ENCODE data around the gene HS2ST1.
"Not testable (repeated sequence)": the region's sequence is repeated elsewhere in the genome, so short reads cannot be mapped to it uniquely, and the experiment has no call there.

Gene HS2ST1

GRCh38 chr1:86971778-86972177 is 57.3 kb downstream of the HS2ST1 start:
- no peak for DNase-seq (ENCODE audit: low read depth)

DNA sequence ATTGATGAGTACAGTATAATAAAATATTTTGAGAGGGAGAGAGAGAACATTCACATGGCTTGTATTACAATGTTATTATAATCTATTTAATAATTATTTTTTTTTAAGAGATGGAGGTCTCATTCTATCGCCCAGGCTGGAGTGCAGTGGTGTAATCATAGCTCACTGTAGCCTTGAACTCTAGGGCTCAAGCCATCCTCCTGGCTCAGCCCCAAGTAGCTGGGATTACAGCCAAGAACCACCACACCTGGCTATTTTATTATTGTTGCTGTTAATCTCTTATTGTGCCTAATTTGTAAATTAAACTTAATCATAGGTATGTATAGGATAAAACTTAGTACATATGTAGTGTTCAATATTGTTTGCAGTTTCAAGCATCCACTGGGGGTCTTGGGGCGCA is 57.8 kb downstream of the HS2ST1 start:
- no peak for DNase-seq (ENCODE audit: low read depth)

GRCh38 chr1:86975993-86976550 is 61.6 kb downstream of the HS2ST1 start:
- no peak for DNase-seq (ENCODE audit: low read depth)

- no peak for DNase-seq (ENCODE audit: low read depth)
Observed at GRCh38 chr1:86976664-86977063, 62.2 kb downstream of the HS2ST1 start.

GRCh38 chr1:86981482-86982213 is 67.2 kb downstream of the HS2ST1 start:
- no peak for DNase-seq (ENCODE audit: low read depth)

- not testable (repeated sequence) for DNase-seq (ENCODE audit: low read depth)
Observed at GRCh38 chr1:86983677-86984076, 69.2 kb downstream of the HS2ST1 start.

DNA sequence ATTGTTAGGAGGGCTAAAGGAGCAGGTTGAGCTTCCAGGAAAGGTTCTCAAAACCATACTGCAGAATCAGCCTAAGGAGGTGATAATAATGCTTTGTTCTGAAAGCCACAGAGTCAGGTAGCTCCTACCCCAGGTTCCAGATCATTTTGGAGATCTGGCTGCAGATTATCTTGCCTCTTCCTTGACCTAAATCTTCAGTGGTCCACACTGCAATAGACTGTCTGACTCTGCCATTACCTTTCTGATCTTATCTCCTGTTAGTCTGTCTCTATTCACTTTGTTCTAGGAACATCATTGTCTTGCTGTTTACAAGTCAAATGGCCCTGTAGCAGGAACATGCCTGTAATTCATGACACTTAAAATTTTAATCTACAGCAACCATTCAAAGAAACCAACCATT is 73.0 kb downstream of the HS2ST1 start:
- DNase-seq (ENCODE audit: low read depth), result no peak

- no peak for DNase-seq (ENCODE audit: low read depth)
Observed at GRCh38 chr1:86988835-86989234, 74.4 kb downstream of the HS2ST1 start.

DNA sequence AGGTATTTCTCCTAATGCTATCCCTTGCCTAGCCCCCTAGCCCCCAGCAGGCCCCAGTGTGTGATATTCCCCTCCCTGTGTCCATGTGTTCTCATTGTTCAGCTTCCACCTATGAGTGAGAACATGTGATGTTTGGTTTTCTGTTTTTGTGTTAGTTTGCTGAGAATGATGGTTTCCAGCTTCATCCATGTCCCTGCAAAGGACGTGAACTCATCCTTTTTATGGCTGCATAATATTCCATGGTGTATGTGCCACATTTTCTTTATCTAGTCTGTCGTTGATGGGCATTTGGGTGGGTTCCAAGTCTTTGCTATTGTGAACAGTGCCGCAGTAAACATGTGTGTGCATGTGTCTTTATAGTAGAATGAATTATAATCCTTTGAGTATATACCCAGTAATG is 75.3 kb downstream of the HS2ST1 start:
- DNase-seq (ENCODE audit: low read depth), result not testable (repeated sequence)

GRCh38 chr1:86990826-86991225 is 76.4 kb downstream of the HS2ST1 start:
- DNase-seq (ENCODE audit: low read depth), result no peak

GRCh38 chr1:86991549-86992186 is 77.2 kb downstream of the HS2ST1 start:
- no peak for DNase-seq (ENCODE audit: low read depth)

DNA sequence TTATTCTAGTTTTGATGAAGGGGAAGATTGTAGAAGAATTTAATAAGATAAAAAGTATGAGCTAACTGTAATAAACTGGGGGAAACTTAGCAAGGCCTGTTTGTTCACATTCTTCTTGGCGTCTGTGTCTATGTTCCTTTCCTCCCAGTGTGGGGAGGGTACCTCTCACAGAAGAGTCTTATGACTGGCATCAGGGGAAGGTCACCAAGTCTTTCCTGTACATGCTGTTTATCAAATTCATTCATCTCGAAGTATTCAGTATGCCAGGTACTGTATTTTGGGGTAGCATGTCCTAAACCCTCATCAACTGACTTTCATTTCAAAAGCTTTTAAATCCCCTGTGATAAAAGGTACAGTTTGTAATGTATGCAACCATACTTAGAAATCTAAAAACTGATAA is 78.4 kb downstream of the HS2ST1 start:
- no peak for DNase-seq (ENCODE audit: low read depth)

DNA sequence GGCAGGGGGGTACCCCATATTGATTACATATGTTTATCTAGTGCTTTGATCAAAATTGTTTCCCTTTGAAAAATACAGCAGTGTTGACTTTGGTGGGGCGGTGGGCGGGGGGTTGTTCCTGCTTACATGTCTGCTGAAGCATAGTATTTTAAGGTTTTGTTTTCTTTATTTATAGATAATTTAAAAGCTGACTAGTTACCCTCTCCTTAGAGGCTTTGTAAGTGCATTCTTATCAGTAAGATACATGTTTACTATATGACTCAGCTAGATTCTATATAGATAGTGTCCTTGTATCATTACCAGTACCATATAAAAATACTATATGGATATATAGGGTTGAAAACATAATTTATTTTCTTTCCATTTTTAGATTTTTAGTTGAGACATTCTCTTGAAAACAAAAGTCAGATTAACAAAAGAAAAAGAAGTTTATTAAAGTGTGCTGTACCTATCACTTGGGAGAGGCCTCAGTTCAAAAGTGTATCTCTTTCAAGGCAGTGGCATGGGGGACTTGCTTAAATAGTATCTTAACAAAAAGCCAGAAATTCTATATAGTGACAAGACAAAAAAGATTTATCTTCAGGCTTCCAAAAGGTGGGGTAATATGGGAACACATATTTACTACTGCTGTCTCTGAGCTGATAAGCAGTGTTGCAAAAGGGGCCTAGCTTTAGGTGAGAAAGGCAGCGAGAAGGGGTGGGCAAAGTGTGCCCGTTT is 79.0 kb downstream of the HS2ST1 start:
- peak; percentile 50 for DNase-seq (ENCODE audit: low read depth)

- DNase-seq (ENCODE audit: low read depth), result no peak
Observed at GRCh38 chr1:86994061-86994460, 79.6 kb downstream of the HS2ST1 start.

- no peak for DNase-seq (ENCODE audit: low read depth)
Observed at GRCh38 chr1:86997538-86997937, 83.1 kb downstream of the HS2ST1 start.

DNA sequence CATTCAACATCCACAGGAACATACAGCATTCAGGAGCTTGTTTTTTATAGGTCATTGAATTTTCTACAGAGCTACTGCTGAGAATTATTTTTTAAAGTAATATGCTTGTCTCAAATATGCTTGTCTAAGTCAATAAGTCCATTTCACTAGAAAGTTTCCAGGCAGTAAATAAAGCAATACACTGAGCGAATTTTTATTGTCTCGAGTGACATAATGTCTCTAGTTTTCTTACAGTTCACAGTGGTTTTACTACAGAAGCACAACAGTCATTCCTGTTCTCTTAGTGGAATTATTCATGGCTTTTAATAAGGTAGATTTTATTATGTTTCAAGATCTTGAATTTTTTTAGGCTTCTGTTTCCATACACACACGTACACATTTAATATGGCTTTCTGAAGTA is 83.8 kb downstream of the HS2ST1 start:
- DNase-seq (ENCODE audit: low read depth), result no peak

- peak; percentile 15 for DNase-seq (ENCODE audit: low read depth)
Observed at GRCh38 chr1:86998727-86999126, 84.3 kb downstream of the HS2ST1 start.

DNA sequence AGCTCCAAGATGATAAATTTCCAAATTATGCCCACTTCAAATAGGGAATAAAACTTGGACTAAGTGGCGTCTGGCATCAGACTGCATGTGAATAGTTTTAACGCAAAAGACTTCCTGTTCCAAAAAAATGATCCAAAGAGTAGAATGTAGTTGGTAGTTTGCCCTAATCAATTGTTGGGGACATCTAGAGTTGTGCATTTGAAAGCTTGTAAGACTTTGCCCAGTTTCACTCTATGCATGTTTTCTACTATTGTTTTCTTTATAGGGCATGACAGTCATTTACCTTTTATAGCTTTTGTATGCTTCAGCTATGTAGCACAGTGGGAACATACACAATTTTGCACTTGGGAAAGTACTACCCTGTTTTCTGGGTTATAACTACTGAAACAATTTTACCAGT is 86.0 kb downstream of the HS2ST1 start:
- DNase-seq (ENCODE audit: low read depth), result no peak

DNA sequence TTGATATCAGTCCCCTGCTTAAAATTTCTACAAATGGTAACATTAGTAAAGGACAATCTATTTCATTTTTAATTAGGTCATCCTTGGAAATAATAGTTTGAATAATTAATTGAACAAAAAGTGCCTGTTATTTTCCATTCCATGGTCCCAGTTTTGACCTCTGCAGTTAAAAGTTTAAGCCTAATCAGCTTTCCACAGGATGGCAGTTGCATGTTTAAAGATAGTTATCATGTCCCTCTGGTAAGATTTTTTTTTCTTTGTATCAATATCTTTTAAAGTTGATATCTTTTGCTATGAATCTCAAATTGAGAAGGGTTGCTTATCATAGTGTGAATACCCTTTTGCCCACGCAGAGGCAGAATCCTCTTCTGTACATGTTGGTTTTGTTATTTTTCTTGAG is 90.4 kb downstream of the HS2ST1 start:
- DNase-seq (ENCODE audit: low read depth), result no peak

DNA sequence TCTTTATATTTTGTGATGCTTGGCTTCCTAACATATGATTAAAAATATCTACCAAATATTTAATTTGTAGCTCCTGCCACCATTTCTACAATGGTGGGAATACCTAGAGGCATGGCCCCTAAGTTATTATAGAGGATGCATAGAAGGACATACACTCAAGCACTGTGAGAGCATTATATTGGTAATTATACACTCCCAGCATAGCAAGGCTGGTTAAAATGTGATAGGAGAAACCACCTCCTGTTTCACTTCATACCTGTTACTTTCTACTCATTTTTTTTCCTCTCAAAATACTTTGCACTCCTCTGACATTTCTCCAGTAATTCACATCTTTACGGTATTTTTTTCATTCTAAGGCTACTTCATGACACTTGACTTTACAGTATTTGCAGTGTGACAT is 92.9 kb downstream of the HS2ST1 start:
- no peak for DNase-seq (ENCODE audit: low read depth)

DNA sequence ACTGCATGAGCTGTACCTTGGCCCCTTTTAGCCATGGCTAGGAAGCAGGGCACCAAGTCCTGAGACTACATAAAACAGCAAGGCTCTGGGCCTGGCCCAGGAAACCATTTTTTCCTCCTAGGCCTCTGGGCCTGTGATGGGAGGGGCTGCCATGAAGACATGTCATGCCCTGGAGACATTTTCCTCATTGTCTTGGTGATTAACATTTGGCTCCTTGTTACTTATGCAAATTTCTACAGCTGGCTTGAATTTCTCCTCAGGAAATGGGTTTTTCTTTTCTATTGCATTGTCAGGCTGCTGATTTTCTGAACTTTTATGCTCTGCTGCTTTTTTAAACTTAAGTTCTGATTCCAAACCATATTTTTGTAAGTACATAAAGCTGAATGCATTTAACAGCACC is 99.0 kb downstream of the HS2ST1 start:
- not testable (repeated sequence) for DNase-seq (ENCODE audit: low read depth)

DNA sequence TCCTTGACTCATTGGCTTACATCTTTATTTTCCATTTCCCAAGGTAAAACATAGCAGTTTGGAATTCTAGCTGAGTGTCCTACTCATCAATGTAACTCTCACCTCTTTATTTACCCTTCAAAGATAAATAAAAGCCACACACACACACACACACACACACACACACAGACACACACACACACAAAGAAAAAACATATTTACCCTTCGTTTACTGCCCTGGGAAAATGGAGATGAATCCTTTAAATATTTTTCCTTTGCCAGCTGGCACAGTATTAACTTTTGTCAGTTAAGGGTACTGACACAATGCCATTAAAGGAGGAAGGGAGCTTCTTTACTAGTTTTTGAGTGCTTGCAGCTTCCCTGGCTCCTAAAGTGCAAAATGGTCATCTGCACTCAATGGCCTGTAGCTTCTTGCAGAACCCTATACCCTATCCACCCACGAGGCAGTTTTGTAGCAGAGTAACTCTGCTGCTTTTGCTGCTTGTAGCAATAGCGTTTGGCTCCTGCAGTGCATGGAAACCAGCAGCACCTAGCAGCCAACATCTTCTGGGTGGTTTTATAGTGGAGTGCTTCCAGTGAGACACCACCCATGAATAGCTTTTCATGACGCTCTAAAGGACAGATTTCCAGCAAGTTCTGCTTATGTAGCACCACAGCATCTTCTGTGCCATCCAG is 103.7 kb downstream of the HS2ST1 start:
- DNase-seq (ENCODE audit: low read depth), result no peak
